AML-193 (cell line): Measurements from ENCODE around the gene PXK.
A peak's percentile ranks its signal among the peaks of the same experiment; 100 is the strongest.
"Not testable (repeated sequence)": the region's sequence is repeated elsewhere in the genome, so short reads cannot be mapped to it uniquely, and the experiment has no call there.

Source experiments
- DNase-seq, 2 experiments: peaks; one replicate each; lab custom pipeline; 2025; lab: John Stamatoyannopoulos, UW

The PXK gene

GRCh38 chr3:58419780-58420507, 87.3 kb downstream of the PXK start:
- no peak for DNase-seq

- no peak for DNase-seq
Measured at GRCh38 chr3:58421004-58421403, 88.3 kb downstream of the PXK start.

GRCh38 chr3:58422756-58423325, 90.1 kb downstream of the PXK start:
- no peak for DNase-seq

- DNase-seq, result no peak
Measured at GRCh38 chr3:58424613-58425012, 91.9 kb downstream of the PXK start.

GRCh38 chr3:58425782-58426181, 93.1 kb downstream of the PXK start:
- no peak for DNase-seq

GRCh38 chr3:58427661-58428361, 95.1 kb downstream of the PXK start:
- DNase-seq, result no peak

- no peak for DNase-seq
Measured at GRCh38 chr3:58429657-58430056, 97.0 kb downstream of the PXK start.

- no peak for DNase-seq
Measured at GRCh38 chr3:58432905-58433304, 100.2 kb downstream of the PXK start.

- DNase-seq, result peak; percentile 91
Measured at GRCh38 chr3:58433400-58434167, 100.9 kb downstream of the PXK start, which contains the start of gene PDHB. PDHB (minus strand) TSS chr3:58433832; CDS start chr3:58433809, 23 bp downstream.

GRCh38 chr3:58434168-58434504, 101.4 kb downstream of the PXK start:
- DNase-seq, result no peak

- no peak for DNase-seq
Measured at GRCh38 chr3:58434511-58434910, 101.8 kb downstream of the PXK start.

GRCh38 chr3:58434990-58435389, 102.3 kb downstream of the PXK start:
- no peak for DNase-seq

- DNase-seq, result not testable (repeated sequence)
Measured at GRCh38 chr3:58437276-58437675, 104.6 kb downstream of the PXK start.

- DNase-seq, result not testable (repeated sequence)
Measured at GRCh38 chr3:58440996-58441355, 108.3 kb downstream of the PXK start.

- no peak for DNase-seq
Measured at GRCh38 chr3:58441514-58442450, 109.1 kb downstream of the PXK start.

GRCh38 chr3:58452176-58452575, 119.5 kb downstream of the PXK start:
- no peak for DNase-seq

- no peak for DNase-seq
Measured at GRCh38 chr3:58459160-58459559, 126.5 kb downstream of the PXK start.

GRCh38 chr3:58462829-58463180, 130.1 kb downstream of the PXK start:
- DNase-seq, result no peak

GRCh38 chr3:58463181-58463941, 130.7 kb downstream of the PXK start:
- DNase-seq, result peak; percentile 65 to 77

- no peak for DNase-seq
Measured at GRCh38 chr3:58463942-58464271, 131.2 kb downstream of the PXK start.

- DNase-seq, result no peak
Measured at GRCh38 chr3:58464866-58465265, 132.2 kb downstream of the PXK start.
